ENCODE results near the gene TRANK1. TPM values are rescaled to one million over a fixed set of nuclear protein-coding genes. Genes with fewer than 3 reads are reported as not detected.

Gene TRANK1
- total RNA-seq, 1 experiment from 2014 or later, result 10.5 TPM

- Mint-ChIP-seq H3K36me3 (no peaks in the 10 kb centered on the region), H3K27me3 (ENCODE audit: low read depth) (no peaks in the 10 kb centered on the region; the same call in 1 of the 2 replicates), H3K27ac (peak overlapping the region; percentile 0; the same call in 1 of the 2 replicates), H3K4me3 (no peak overlapping the region), H3K4me1 (peaks cover 6% of the 10 kb centered on the region), H3K9me3 (no peaks in the 10 kb centered on the region)
- ATAC-seq, result 0 out of 2 replicates have a peak, but pooled peaks have one; percentile 30
- CTCF ChIA-PET, result interaction anchor here (1.1 to 7.6 kb wide), 5 partner anchors 53 to 137 kb away, joined by 3 to 80 read pairs (median 5); no protein-coding TSS in a partner anchor
- no peak for TF ChIP-seq ZNF425 (CRISPR knock-in tag; conservative IDR thresholded peaks at IDR 0.05)
- TF ChIP-seq GABPB1 (CRISPR knock-in tag; IDR thresholded peaks at IDR 0.05), result no peak
- no peak for TF ChIP-seq ZNF232 (CRISPR knock-in tag; IDR thresholded peaks at IDR 0.05)
- TF ChIP-seq CDX4 (CRISPR knock-in tag; IDR thresholded peaks at IDR 0.05; ENCODE audit: borderline replicate concordance), result no peak
- POLR2A ChIA-PET, result no interaction called here
- DNase-seq (ENCODE audit: low spot score), result no peak
Observed at GRCh38 chr3:36866368-36866767, 78.5 kb downstream of the TRANK1 start.

GRCh38 chr3:36864180-36865053 is 80.4 kb downstream of the TRANK1 start:
- H3K9me3 Mint-ChIP-seq, result no peaks in the 10 kb centered on the region
- H3K27me3 Mint-ChIP-seq (ENCODE audit: low read depth), result no peaks in the 10 kb centered on the region; the same call in 1 of the 2 replicates
- peaks cover 4% of the 10 kb centered on the region; the same call in 1 of the 2 replicates for H3K36me3 Mint-ChIP-seq
- DNase-seq (ENCODE audit: low spot score) (no peak), ATAC-seq (no peak)
- H3K4me1 Mint-ChIP-seq, result peaks cover 7% of the 10 kb centered on the region
- CTCF ChIA-PET, result interaction anchor here (0.7 kb wide), 1 partner anchor 1906 kb away, joined by 3 read pairs; no protein-coding TSS in a partner anchor
- no peak overlapping the region for H3K4me3 Mint-ChIP-seq
- POLR2A ChIA-PET, result no interaction called here
- no peak overlapping the region for H3K27ac Mint-ChIP-seq
- TF ChIP-seq, protein P1, sequence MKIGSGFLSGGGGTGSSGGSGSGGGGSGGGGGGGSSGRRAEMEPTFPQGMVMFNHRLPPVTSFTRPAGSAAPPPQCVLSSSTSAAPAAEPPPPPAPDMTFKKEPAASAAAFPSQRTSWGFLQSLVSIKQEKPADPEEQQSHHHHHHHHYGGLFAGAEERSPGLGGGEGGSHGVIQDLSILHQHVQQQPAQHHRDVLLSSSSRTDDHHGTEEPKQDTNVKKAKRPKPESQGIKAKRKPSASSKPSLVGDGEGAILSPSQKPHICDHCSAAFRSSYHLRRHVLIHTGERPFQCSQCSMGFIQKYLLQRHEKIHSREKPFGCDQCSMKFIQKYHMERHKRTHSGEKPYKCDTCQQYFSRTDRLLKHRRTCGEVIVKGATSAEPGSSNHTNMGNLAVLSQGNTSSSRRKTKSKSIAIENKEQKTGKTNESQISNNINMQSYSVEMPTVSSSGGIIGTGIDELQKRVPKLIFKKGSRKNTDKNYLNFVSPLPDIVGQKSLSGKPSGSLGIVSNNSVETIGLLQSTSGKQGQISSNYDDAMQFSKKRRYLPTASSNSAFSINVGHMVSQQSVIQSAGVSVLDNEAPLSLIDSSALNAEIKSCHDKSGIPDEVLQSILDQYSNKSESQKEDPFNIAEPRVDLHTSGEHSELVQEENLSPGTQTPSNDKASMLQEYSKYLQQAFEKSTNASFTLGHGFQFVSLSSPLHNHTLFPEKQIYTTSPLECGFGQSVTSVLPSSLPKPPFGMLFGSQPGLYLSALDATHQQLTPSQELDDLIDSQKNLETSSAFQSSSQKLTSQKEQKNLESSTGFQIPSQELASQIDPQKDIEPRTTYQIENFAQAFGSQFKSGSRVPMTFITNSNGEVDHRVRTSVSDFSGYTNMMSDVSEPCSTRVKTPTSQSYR (CRISPR knock-in tag; IDR thresholded peaks at IDR 0.05), result no peak
- TF ChIP-seq FOXP1 (CRISPR knock-in tag; IDR thresholded peaks at IDR 0.05; ENCODE audit: borderline replicate concordance), result no peak
- TF ChIP-seq, protein P2, sequence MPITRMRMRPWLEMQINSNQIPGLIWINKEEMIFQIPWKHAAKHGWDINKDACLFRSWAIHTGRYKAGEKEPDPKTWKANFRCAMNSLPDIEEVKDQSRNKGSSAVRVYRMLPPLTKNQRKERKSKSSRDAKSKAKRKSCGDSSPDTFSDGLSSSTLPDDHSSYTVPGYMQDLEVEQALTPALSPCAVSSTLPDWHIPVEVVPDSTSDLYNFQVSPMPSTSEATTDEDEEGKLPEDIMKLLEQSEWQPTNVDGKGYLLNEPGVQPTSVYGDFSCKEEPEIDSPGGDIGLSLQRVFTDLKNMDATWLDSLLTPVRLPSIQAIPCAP (CRISPR knock-in tag; IDR thresholded peaks at IDR 0.05), result no peak
- no peak for TF ChIP-seq TCF7 (CRISPR knock-in tag; IDR thresholded peaks at IDR 0.05; ENCODE audit: low read depth)
- TF ChIP-seq NFATC4 (CRISPR knock-in tag; IDR thresholded peaks at IDR 0.05), result no peak
- no peak for TF ChIP-seq NR1H2 (CRISPR knock-in tag; IDR thresholded peaks at IDR 0.05)
- TF ChIP-seq E2F5 (CRISPR knock-in tag; IDR thresholded peaks at IDR 0.05), result no peak
- TF ChIP-seq ZBTB21 (CRISPR knock-in tag; IDR thresholded peaks at IDR 0.05; ENCODE audit: borderline replicate concordance), result no peak
- no peak for TF ChIP-seq ZNF317 (CRISPR knock-in tag; IDR thresholded peaks at IDR 0.05; ENCODE audit: borderline replicate concordance, low read depth)
- TF ChIP-seq EMX1 (CRISPR knock-in tag; IDR thresholded peaks at IDR 0.05), result no peak
- TF ChIP-seq, protein P3, sequence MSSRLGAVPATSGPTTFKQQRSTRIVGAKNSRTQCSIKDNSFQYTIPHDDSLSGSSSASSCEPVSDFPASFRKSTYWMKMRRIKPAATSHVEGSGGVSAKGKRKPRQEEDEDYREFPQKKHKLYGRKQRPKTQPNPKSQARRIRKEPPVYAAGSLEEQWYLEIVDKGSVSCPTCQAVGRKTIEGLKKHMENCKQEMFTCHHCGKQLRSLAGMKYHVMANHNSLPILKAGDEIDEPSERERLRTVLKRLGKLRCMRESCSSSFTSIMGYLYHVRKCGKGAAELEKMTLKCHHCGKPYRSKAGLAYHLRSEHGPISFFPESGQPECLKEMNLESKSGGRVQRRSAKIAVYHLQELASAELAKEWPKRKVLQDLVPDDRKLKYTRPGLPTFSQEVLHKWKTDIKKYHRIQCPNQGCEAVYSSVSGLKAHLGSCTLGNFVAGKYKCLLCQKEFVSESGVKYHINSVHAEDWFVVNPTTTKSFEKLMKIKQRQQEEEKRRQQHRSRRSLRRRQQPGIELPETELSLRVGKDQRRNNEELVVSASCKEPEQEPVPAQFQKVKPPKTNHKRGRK (CRISPR knock-in tag; IDR thresholded peaks at IDR 0.05; ENCODE audit: borderline replicate concordance), result no peak
- TF ChIP-seq CTCF (IDR thresholded peaks at IDR 0.05), result no peak
- TF ChIP-seq ZNF425 (CRISPR knock-in tag; conservative IDR thresholded peaks at IDR 0.05), result no peak
- no peak for TF ChIP-seq CREB1 (CRISPR knock-in tag; IDR thresholded peaks at IDR 0.05)
- no peak for TF ChIP-seq USF2 (CRISPR knock-in tag; IDR thresholded peaks at IDR 0.05)

Measured in WTC11 (cell line).